ENCODE measurements around the gene KRTAP1-4.
A peak's percentile ranks its signal among the peaks of the same experiment; 100 is the strongest.

KRTAP1-4 gene

GRCh38 chr17:41013606-41014005 is 16.4 kb downstream of the KRTAP1-4 start (continued):
- TF ChIP-seq PRDM10 (tag by site-specific recombination; IDR thresholded peaks at IDR 0.05) (peak; percentile 49; the same call in 1 of the 2 replicates), ZNF843 (tag by site-specific recombination; IDR thresholded peaks at IDR 0.05) (no peak), SP3 (tag by site-specific recombination; IDR thresholded peaks at IDR 0.05) (no peak), BCL11B (tag by site-specific recombination; IDR thresholded peaks at IDR 0.05; ENCODE audit: low read depth) (no peak), ZFHX2 (tag by site-specific recombination; conservative IDR thresholded peaks at IDR 0.05) (no peak), ZNF202 (tag by site-specific recombination; IDR thresholded peaks at IDR 0.05; ENCODE audit: borderline replicate concordance) (no peak), ZNF76 (tag by site-specific recombination; IDR thresholded peaks at IDR 0.05; ENCODE audit: borderline replicate concordance, low read depth) (peak; percentile 27; the same call in 1 of the 2 replicates), ZFP69B (tag by site-specific recombination; IDR thresholded peaks at IDR 0.05) (0 out of 2 replicates have a peak, but pooled peaks have one; percentile 30), KLF8 (tag by site-specific recombination; IDR thresholded peaks at IDR 0.05) (no peak), ZNF24 (tag by site-specific recombination; IDR thresholded peaks at IDR 0.05) (no peak), HOXD13 (CRISPR knock-in tag; IDR thresholded peaks at IDR 0.05; ENCODE audit: borderline replicate concordance) (no peak), ZNF600 (tag by site-specific recombination; IDR thresholded peaks at IDR 0.05) (no peak), ZNF791 (tag by site-specific recombination; IDR thresholded peaks at IDR 0.05) (no peak), SCRT2 (tag by site-specific recombination; IDR thresholded peaks at IDR 0.05) (0 out of 2 replicates have a peak, but pooled peaks have one; percentile 15), ZNF596 (tag by site-specific recombination; IDR thresholded peaks at IDR 0.05) (no peak), ZNF561 (tag by site-specific recombination; IDR thresholded peaks at IDR 0.05; ENCODE audit: borderline replicate concordance) (no peak), ZEB2 (tag by site-specific recombination; IDR thresholded peaks at IDR 0.05) (peak; percentile 75), ZNF335 (tag by site-specific recombination; conservative IDR thresholded peaks at IDR 0.05) (peak; percentile 28; the same call in 1 of the 2 replicates), ZNF701 (tag by site-specific recombination; IDR thresholded peaks at IDR 0.05) (no peak), PRDM6 (tag by site-specific recombination; IDR thresholded peaks at IDR 0.05) (peak; percentile 82), ZNF169 (tag by site-specific recombination; IDR thresholded peaks at IDR 0.05) (no peak), ZNF426 (tag by site-specific recombination; IDR thresholded peaks at IDR 0.05) (no peak), ZFP37 (tag by site-specific recombination; IDR thresholded peaks at IDR 0.05) (peak; percentile 76; the same call in 1 of the 2 replicates)
- TF ChIP-seq, protein P1, sequence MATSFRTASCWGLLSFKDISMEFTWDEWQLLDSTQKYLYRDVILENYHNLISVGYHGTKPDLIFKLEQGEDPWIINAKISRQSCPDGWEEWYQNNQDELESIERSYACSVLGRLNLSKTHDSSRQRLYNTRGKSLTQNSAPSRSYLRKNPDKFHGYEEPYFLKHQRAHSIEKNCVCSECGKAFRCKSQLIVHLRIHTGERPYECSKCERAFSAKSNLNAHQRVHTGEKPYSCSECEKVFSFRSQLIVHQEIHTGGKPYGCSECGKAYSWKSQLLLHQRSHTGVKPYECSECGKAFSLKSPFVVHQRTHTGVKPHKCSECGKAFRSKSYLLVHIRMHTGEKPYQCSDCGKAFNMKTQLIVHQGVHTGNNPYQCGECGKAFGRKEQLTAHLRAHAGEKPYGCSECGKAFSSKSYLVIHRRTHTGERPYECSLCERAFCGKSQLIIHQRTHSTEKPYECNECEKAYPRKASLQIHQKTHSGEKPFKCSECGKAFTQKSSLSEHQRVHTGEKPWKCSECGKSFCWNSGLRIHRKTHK (tag by site-specific recombination; IDR thresholded peaks at IDR 0.05): no peak
- TF ChIP-seq, protein P2, sequence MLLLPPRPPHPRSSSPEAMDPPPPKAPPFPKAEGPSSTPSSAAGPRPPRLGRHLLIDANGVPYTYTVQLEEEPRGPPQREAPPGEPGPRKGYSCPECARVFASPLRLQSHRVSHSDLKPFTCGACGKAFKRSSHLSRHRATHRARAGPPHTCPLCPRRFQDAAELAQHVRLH (tag by site-specific recombination; IDR thresholded peaks at IDR 0.05): no peak
- TF ChIP-seq, protein P3, sequence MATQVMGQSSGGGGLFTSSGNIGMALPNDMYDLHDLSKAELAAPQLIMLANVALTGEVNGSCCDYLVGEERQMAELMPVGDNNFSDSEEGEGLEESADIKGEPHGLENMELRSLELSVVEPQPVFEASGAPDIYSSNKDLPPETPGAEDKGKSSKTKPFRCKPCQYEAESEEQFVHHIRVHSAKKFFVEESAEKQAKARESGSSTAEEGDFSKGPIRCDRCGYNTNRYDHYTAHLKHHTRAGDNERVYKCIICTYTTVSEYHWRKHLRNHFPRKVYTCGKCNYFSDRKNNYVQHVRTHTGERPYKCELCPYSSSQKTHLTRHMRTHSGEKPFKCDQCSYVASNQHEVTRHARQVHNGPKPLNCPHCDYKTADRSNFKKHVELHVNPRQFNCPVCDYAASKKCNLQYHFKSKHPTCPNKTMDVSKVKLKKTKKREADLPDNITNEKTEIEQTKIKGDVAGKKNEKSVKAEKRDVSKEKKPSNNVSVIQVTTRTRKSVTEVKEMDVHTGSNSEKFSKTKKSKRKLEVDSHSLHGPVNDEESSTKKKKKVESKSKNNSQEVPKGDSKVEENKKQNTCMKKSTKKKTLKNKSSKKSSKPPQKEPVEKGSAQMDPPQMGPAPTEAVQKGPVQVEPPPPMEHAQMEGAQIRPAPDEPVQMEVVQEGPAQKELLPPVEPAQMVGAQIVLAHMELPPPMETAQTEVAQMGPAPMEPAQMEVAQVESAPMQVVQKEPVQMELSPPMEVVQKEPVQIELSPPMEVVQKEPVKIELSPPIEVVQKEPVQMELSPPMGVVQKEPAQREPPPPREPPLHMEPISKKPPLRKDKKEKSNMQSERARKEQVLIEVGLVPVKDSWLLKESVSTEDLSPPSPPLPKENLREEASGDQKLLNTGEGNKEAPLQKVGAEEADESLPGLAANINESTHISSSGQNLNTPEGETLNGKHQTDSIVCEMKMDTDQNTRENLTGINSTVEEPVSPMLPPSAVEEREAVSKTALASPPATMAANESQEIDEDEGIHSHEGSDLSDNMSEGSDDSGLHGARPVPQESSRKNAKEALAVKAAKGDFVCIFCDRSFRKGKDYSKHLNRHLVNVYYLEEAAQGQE (tag by site-specific recombination; IDR thresholded peaks at IDR 0.05): no peak
- TF ChIP-seq, protein P4, sequence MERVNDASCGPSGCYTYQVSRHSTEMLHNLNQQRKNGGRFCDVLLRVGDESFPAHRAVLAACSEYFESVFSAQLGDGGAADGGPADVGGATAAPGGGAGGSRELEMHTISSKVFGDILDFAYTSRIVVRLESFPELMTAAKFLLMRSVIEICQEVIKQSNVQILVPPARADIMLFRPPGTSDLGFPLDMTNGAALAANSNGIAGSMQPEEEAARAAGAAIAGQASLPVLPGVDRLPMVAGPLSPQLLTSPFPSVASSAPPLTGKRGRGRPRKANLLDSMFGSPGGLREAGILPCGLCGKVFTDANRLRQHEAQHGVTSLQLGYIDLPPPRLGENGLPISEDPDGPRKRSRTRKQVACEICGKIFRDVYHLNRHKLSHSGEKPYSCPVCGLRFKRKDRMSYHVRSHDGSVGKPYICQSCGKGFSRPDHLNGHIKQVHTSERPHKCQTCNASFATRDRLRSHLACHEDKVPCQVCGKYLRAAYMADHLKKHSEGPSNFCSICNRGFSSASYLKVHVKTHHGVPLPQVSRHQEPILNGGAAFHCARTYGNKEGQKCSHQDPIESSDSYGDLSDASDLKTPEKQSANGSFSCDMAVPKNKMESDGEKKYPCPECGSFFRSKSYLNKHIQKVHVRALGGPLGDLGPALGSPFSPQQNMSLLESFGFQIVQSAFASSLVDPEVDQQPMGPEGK (tag by site-specific recombination; IDR thresholded peaks at IDR 0.05): peak; percentile 57

Data from HEK293 (cell line).